GM21737 (cell line): ENCODE results near the gene SRPK1.

Experiments used
- ATAC-seq: cut with Tn5 transposase; IDR thresholded peaks from one replicate; pipeline ENCODE4 v1.9.1; 2021; ENCODE audit warnings: mild to moderate bottlenecking, moderate library complexity; ENCODE audit not compliant: unreplicated experiment

SRPK1 gene

GRCh38 chr6:35903679-35904078 is 17.2 kb downstream of the SRPK1 start:
- no peak for ATAC-seq

GRCh38 chr6:35900448-35900847 is 20.4 kb downstream of the SRPK1 start:
- ATAC-seq, result no peak

DNA sequence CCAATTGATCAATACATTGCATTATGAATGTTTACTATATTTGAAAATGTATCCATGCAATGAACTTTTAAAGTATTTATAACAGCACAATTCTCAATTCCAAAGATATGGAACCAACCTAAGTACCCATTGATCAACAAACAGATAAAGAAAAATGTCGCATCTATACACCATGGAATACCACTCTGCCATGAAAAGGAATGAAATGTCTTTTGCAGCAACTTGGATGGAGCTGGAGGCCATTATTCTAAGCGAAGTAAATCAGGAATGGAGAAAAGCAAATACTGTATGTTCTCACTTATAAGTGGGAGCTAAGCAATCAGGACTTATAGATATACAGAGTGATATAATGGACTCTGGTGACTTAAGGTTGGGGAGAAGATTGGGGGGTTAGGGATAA is 22.9 kb downstream of the SRPK1 start:
- ATAC-seq, result no peak

GRCh38 chr6:35897486-35897885 is 23.4 kb downstream of the SRPK1 start:
- no peak for ATAC-seq

DNA sequence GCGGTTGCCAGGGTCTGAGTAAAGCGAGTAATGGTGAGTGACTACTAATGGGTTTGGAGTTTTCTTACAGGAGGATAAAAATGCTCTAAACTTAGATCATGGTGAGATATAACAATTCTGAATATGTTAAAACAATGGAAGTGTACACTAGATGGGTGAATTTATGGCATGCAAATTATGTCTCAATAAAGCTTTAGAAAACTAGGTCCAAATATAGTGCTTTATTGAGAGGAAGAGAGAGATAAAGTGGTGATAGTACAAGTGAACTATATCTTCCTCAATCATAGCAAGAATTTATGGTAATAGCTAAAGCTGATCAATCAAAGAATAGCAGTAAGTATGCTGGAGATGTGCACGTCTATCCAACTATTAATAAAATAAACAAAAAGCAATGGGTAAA is 23.9 kb downstream of the SRPK1 start:
- no peak for ATAC-seq

DNA sequence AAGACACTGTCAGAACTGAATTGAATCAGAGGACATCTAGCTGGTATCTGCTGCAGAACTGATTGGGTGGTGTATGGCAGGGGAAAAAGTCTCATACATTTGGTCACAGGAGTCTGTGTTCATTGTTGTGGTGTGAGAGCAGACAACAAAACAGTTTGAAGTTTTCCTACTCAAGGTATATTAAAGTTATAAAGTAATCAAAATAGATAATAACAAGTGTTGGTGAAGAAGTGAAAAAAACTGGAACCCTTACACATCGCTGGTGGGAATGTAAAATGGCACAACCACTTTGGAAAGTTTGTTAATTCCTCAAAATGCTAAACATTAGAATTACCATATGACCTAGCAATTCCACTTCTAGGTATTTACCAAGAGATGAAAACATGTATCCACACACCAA is 24.7 kb downstream of the SRPK1 start:
- no peak for ATAC-seq

GRCh38 chr6:35895560-35895959 is 25.3 kb downstream of the SRPK1 start:
- no peak for ATAC-seq

DNA sequence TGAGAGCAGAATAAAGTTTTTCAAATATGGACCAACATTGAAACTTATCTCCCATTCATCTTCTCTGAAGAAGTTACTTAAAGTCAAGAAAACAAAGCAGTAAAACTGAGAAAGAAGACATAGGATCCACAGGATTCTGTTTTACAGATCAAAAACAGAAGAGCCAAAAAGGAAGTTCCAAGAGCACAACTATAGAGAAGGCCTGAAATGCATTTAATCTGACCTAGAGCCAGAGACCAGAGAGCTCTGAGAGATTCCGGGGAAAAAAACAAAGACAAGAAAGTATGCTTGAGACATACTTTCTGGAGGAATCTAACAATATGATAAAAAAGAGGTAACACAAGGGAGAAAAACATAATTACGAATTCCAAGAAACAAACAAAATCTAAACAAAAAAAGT is 26.1 kb downstream of the SRPK1 start:
- ATAC-seq, result no peak

DNA sequence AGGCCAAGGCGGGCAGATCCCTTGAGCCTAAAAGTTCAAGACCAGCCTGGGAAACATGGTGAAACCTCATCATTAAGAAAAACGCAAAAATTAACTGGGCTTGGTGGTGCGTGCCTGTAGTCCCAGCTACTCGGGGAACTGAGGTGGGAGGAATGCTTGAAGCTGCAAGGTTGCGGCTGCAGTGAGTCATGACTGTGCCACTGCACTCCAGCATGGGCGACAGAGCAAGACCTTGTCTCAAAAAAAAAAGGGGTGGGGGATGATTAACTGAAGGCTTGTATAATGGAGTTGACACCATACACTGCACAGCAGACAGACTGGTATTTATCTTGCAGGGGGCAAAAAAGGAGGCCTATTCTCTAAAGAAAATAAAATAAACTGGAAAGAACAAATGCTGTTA is 27.7 kb downstream of the SRPK1 start:
- no peak for ATAC-seq

GRCh38 chr6:35892482-35892881 is 28.4 kb downstream of the SRPK1 start:
- no peak for ATAC-seq

GRCh38 chr6:35879151-35879550 is 41.7 kb downstream of the SRPK1 start:
- ATAC-seq, result no peak

GRCh38 chr6:35876902-35877301 is 44.0 kb downstream of the SRPK1 start:
- ATAC-seq, result no peak

- no peak for ATAC-seq
Observed at GRCh38 chr6:35874730-35875129, 46.2 kb downstream of the SRPK1 start.

- no peak for ATAC-seq
Observed at GRCh38 chr6:35859367-35859766, 61.5 kb downstream of the SRPK1 start.

- no peak for ATAC-seq
Observed at GRCh38 chr6:35857853-35858252, 63.0 kb downstream of the SRPK1 start.

DNA sequence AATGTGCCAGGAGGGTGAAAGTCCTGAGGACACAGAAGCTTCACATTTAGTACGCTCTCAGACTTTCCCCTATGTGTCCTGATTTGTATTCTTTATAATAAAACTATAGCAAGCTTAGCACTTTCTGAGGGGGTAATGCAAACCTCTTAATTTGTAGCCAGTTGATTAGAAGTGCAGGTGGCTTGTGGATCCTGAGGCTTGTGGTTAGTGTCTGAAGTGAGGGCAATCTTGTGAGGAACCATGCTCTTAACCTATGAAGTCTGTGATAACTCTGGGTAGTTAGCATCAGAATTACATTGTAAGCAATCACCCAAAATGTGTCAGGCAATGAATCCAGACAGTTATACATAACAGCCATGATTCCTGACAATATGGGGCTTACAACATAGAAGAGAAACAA is 64.6 kb downstream of the SRPK1 start:
- no peak for ATAC-seq

GRCh38 chr6:35852994-35853393 is 67.9 kb downstream of the SRPK1 start:
- ATAC-seq, result no peak

GRCh38 chr6:35850208-35850607 is 70.7 kb downstream of the SRPK1 start:
- ATAC-seq, result no peak

DNA sequence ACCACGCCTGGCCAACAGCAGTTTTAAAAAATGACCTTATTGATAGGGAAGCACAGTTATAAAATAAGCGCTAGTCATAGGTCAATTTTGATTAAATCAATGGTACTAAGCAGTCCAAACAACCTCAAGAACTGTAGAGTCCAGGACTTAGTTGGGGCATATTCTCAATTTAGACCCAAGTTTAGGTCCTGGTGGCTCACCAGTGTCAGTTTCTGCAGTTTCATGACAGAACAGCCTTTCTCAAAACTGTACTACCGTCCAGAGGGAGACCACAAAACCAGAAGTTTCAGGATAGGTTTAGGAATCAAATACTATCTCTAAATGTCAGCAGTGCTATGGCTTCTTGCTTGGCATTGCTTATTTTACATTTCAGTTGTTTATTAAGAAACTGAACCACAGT is 76.6 kb downstream of the SRPK1 start:
- ATAC-seq, result no peak

DNA sequence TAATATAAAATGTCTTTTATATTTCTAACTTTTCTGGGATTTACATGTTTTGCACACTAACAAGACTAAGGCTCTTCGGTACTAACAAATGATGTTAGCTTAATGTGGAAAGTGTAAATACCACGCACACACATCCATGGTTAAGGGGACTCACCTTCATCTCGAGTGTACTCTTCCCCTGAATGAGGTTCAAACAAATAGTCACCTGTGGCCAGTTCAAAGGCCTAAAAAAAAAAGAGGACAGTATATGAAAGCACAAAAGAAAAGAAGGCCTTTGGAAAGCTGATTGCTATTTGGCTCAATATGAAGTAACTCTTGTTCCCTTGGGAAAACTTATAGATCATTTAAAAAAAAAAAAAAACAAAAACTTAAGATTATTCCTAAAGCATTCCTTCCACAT is 78.5 kb downstream of the SRPK1 start:
- no peak for ATAC-seq

DNA sequence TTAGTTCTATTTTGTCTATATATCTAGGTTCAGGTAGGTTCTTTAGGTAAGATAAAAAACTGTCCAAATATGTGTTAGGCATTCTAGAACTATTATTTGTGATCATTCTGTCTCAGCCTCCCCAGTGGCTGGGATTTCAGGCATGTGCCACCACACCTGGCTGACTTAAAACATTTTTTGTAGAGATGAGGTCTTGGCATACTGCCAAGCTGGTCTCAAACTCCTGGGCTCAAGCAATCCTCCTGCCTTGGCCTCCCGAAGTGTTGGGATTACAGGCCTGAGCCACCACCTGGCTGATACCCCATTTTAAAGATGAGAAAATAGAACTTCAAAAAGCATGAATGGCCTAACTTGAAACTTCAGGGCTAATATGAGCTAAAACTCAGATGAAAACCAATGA is 81.9 kb downstream of the SRPK1 start:
- ATAC-seq, result no peak

DNA sequence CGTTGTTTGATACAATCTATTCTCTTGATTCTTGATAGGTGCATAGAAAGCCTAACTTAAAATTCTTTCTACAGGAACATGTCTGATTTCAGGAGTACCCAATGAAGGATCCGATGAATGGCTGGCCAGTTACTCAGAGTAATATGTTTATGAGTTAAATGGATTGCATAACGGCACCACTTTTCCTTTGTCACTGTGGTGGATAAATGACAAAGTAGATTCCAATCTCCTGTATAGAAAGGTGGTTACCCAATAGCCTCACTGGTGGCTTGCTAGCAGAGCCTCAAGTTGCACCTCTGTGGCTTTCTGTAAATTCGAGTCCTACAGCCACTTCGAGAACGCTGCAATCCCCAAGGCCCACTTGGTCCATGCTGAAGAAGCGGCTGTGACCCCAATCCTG is 87.4 kb downstream of the SRPK1 start:
- ATAC-seq, result no peak

- ATAC-seq, result no peak
Observed at GRCh38 chr6:35831257-35832007, 89.5 kb downstream of the SRPK1 start.
